ENCODE data around the gene UBE2K. TPM values are rescaled to one million over a fixed set of nuclear protein-coding genes. Genes with fewer than 3 reads are reported as not detected.

UBE2K gene
- total RNA-seq, 1 experiment from 2014 or later, result 38.9 TPM

GRCh38 chr4:39689970-39690369 lies 8.0 kb upstream of the UBE2K start:
- BruUV-seq (replicated peaks), result no TSS peak
- H3K4me3 ChIP-seq (ENCODE audit: low read length), result no peak overlapping the region
- H3K9ac ChIP-seq (ENCODE audit: low read length), result no peak overlapping the region
- ChIA-PET CTCF (no interaction called here), POLR2A (ENCODE audit: unreplicated experiment) (no interaction called here)
- intact Hi-C loops (cut with micrococcal nuclease), result loop anchor here (10.0 kb wide), 1 partner anchor 135 kb away; no protein-coding TSS in a partner anchor
- ATAC-seq, result no peak
- no peaks in the 10 kb centered on the region for H4K20me1 ChIP-seq (ENCODE audit: low read length)
- H3K79me2 ChIP-seq (ENCODE audit: low read length), result no peaks in the 10 kb centered on the region
- no peaks in the 10 kb centered on the region for H3K4me1 ChIP-seq (ENCODE audit: insufficient read depth, low read length)
- H2AFZ ChIP-seq (ENCODE audit: low read length), result no peak overlapping the region
- no peaks in the 10 kb centered on the region for H3K9me2 ChIP-seq (replicated peaks; ENCODE audit: low read length)
- H3K27ac ChIP-seq (ENCODE audit: low read length), result no peak overlapping the region
- no peaks in the 10 kb centered on the region for H3F3A ChIP-seq (ENCODE audit: low read length, unreplicated experiment)
- TF ChIP-seq EZH2 (IDR thresholded peaks at IDR 0.05; ENCODE audit: low read length, unreplicated experiment) (no peak), CTCF (conservative IDR thresholded peaks at IDR 0.05; ENCODE audit: low read depth, low read length) (no peak), EZH2phosphoT487 (IDR thresholded peaks at IDR 0.05; ENCODE audit: borderline replicate concordance, low read length) (no peak)
- H3K9me3 ChIP-seq (ENCODE audit: low read length), result no peaks in the 10 kb centered on the region
- no peak for DNase-seq
- no peaks in the 10 kb centered on the region for H3K27me3 ChIP-seq (ENCODE audit: low read length)
- H3K4me2 ChIP-seq (ENCODE audit: low read length), result no peak overlapping the region
- no peaks in the 10 kb centered on the region for H3K36me3 ChIP-seq (ENCODE audit: low read depth, low read length)

- no peaks in the 10 kb centered on the region for H3F3A ChIP-seq (ENCODE audit: low read length, unreplicated experiment)
- peaks cover 6% of the 10 kb centered on the region; the same call in 1 of the 2 replicates for H3K36me3 ChIP-seq (ENCODE audit: low read depth, low read length)
- TSS peak; percentile 69 for BruUV-seq (replicated peaks)
- intact Hi-C loops (cut with micrococcal nuclease), result loop anchor here (5.0 to 10.0 kb wide), 2 partner anchors 126 to 279 kb away; partner anchors contain the start of gene PDS5A
- peaks cover 56% of the 10 kb centered on the region for H3K79me2 ChIP-seq (ENCODE audit: low read length)
- no peaks in the 10 kb centered on the region for H3K27me3 ChIP-seq (ENCODE audit: low read length)
- TF ChIP-seq EZH2 (IDR thresholded peaks at IDR 0.05; ENCODE audit: low read length, unreplicated experiment), result no peak
- no peak for TF ChIP-seq CTCF (conservative IDR thresholded peaks at IDR 0.05; ENCODE audit: low read depth, low read length)
- TF ChIP-seq EZH2phosphoT487 (IDR thresholded peaks at IDR 0.05; ENCODE audit: borderline replicate concordance, low read length), result no peak
- no peaks in the 10 kb centered on the region for H3K9me2 ChIP-seq (replicated peaks; ENCODE audit: low read length)
- DNase-seq (peak; percentile 27), ATAC-seq (peak; percentile 41)
- no peaks in the 10 kb centered on the region for H3K9me3 ChIP-seq (ENCODE audit: low read length)
- CTCF ChIA-PET, result no interaction called here
- H4K20me1 ChIP-seq (ENCODE audit: low read length), result peaks cover 31% of the 10 kb centered on the region
- H2AFZ ChIP-seq (ENCODE audit: low read length), result peak overlapping the region; percentile 88
- H3K4me3 ChIP-seq (ENCODE audit: low read length), result peak overlapping the region; percentile 99
- H3K27ac ChIP-seq (ENCODE audit: low read length), result peak overlapping the region; percentile 83
- H3K4me1 ChIP-seq (ENCODE audit: insufficient read depth, low read length), result peaks cover 13% of the 10 kb centered on the region
- peak overlapping the region; percentile 94 for H3K4me2 ChIP-seq (ENCODE audit: low read length)
- POLR2A ChIA-PET (ENCODE audit: unreplicated experiment), result interaction anchor here (0.6 kb wide), 2 partner anchors 10 to 150 kb away, joined by 3 to 17 read pairs; no protein-coding TSS in a partner anchor
- peak overlapping the region; percentile 98 for H3K9ac ChIP-seq (ENCODE audit: low read length)
These were observed 581 bp downstream of the UBE2K start for GRCh38 chr4:39698424-39699009.

Data from PC-3 (cell line).